H1 (cell line): ENCODE data around the gene HOXD12. TPM values are rescaled to one million over a fixed set of nuclear protein-coding genes. Genes with fewer than 3 reads are reported as not detected.

Source experiments
- CTCF ChIA-PET: fragments of 300-600 bp; sonication (Branson Sonifier 250); formaldehyde crosslinking; loops from one replicate; lab custom pipeline; 2021; ENCODE audit not compliant: partially characterized antibody; lab: Charles Lee
- POLR2A ChIA-PET: fragments of 300-600 bp; sonication (Branson Sonifier 250); formaldehyde crosslinking; loops from one replicate; lab custom pipeline; 2021; ENCODE audit warnings: inconsistent platforms; ENCODE audit not compliant: partially characterized antibody; lab: Charles Lee
- DNase-seq, 2 experiments: peaks; one replicate each; pipeline versions ENCODE4 v3.0.0 to v3.0.0-alpha.2; 2010 to 2022; ENCODE audit warnings: low spot score in 2 of 2, low read depth in 1 of 2, mixed read lengths in 1 of 2
- FAIRE-seq: peaks from 2 replicates; lab custom pipeline; 2011; peaks lifted over from hg19 to GRCh38; lab: Jason Lieb, UNC
- H2AFZ ChIP-seq: 2 replicates; pipeline ENCODE4 v1.8.1; 2012; ENCODE audit warnings: low read length, inconsistent platforms
- H2AK5ac ChIP-seq: 2 replicates; pipeline ENCODE4 v1.6.1; 2013; ENCODE audit warnings: low read depth, low read length
- H2BK120ac ChIP-seq: replicated peaks from 2 replicates; pipeline ENCODE3; 2013; ENCODE audit warnings: low read depth, low read length, inconsistent platforms
- H2BK12ac ChIP-seq: 2 replicates; pipeline ENCODE4 v1.6.1; 2013; ENCODE audit warnings: low read depth, low read length
- H2BK15ac ChIP-seq: 2 replicates; pipeline ENCODE4 v1.6.1; 2013; ENCODE audit warnings: low read length
- H2BK20ac ChIP-seq: 2 replicates; pipeline ENCODE4 v1.6.1; 2013; ENCODE audit warnings: low read length
- H2BK5ac ChIP-seq: 2 replicates; pipeline ENCODE4 v1.6.1; 2013; ENCODE audit warnings: low read depth, low read length
- H3K14ac ChIP-seq: 2 replicates; pipeline ENCODE4 v1.6.1; 2013; ENCODE audit warnings: inconsistent platforms; ENCODE audit not compliant: insufficient read length
- H3K18ac ChIP-seq: 2 replicates; pipeline ENCODE4 v1.6.1; 2013; ENCODE audit warnings: low read length; ENCODE audit errors: extremely low read depth
- H3K23ac ChIP-seq: 2 replicates; pipeline ENCODE4 v1.6.1; 2013; ENCODE audit warnings: inconsistent platforms; ENCODE audit not compliant: insufficient read length
- H3K23me2 ChIP-seq: 2 replicates; pipeline ENCODE4 v1.6.1; 2013; ENCODE audit warnings: low read depth, low read length
- H3K27ac ChIP-seq: 2 replicates; pipeline ENCODE4 v1.6.1; 2011; ENCODE audit warnings: low read depth, low read length, inconsistent platforms
- H3K27me3 ChIP-seq, 4 experiments: replicated peaks in 1 of 4; 1 replicate in 1 of 4; 2 replicates in 3 of 4; pipeline versions ENCODE4 v1.6.1 to v1.8.1; 2011 to 2013; ENCODE audit warnings: low read length in 3 of 4, mild to moderate bottlenecking in 3 of 4, inconsistent platforms in 2 of 4, mixed read lengths in 2 of 4, moderate library complexity in 1 of 4; ENCODE audit not compliant: control insufficient read depth in 3 of 4, insufficient read depth in 3 of 4; ENCODE audit errors: extremely low read depth in 1 of 4
- H3K36me3 ChIP-seq, 4 experiments: 2 replicates each; pipeline versions ENCODE4 v1.6.1 to v1.8.1; 2011 to 2013; ENCODE audit warnings: mild to moderate bottlenecking in 4 of 4, low read length in 3 of 4, moderate library complexity in 2 of 4, control low read depth in 1 of 4, inconsistent platforms in 1 of 4; ENCODE audit not compliant: insufficient read depth in 4 of 4, control insufficient read depth in 2 of 4
- H3K4ac ChIP-seq: replicated peaks from 2 replicates; pipeline ENCODE3; 2013; ENCODE audit warnings: low read length, low read depth, mixed read lengths, inconsistent platforms; ENCODE audit not compliant: insufficient read length
- H3K4me1 ChIP-seq, 4 experiments: replicated peaks in 1 of 4; 1 replicate in 1 of 4; 2 replicates in 3 of 4; pipeline versions ENCODE4 v1.6.1 to v1.8.1; 2011 to 2013; ENCODE audit warnings: low read length in 3 of 4, inconsistent platforms in 2 of 4, mixed read lengths in 1 of 4; ENCODE audit not compliant: insufficient read depth in 4 of 4, control insufficient read depth in 3 of 4
- H3K4me2 ChIP-seq, 2 experiments: 2 replicates each; pipeline versions ENCODE4 v1.6.1 to v1.8.1; 2011 to 2013; ENCODE audit warnings: low read depth in 2 of 2, low read length in 2 of 2, control low read depth in 1 of 2, inconsistent platforms in 1 of 2, mild to moderate bottlenecking in 1 of 2; ENCODE audit not compliant: insufficient read depth in 1 of 2
- H3K4me3 ChIP-seq, 4 experiments: fragments of 200-600, 300-600 bp in 1 of 4; sonication (generic), shearing (Covaris generic), sonication (Bioruptor Twin) in 1 of 4; 2 replicates each; pipeline versions ENCODE4 v1.5.1 to v1.8.1; 2011 to 2016; ENCODE audit warnings: low read length in 4 of 4, low read depth in 3 of 4, control low read depth in 2 of 4, inconsistent platforms in 2 of 4, mild to moderate bottlenecking in 2 of 4, mixed read lengths in 1 of 4, moderate library complexity in 1 of 4; ENCODE audit not compliant: insufficient read depth in 2 of 4; ENCODE audit errors: extremely low read depth in 1 of 4
- H3K56ac ChIP-seq: replicated peaks from 2 replicates; pipeline ENCODE3; 2013; ENCODE audit warnings: low read depth, mild to moderate bottlenecking, mixed read lengths, low read length, inconsistent platforms; ENCODE audit not compliant: insufficient read length
- H3K79me1 ChIP-seq: 2 replicates; pipeline ENCODE4 v1.6.1; 2013; ENCODE audit warnings: low read depth, low read length, control low read depth
- H3K79me2 ChIP-seq, 2 experiments: 2 replicates each; pipeline versions ENCODE4 v1.6.1 to v1.8.1; 2012 to 2013; ENCODE audit warnings: low read length in 2 of 2, mild to moderate bottlenecking in 2 of 2, inconsistent platforms in 1 of 2; ENCODE audit not compliant: insufficient read depth in 2 of 2, control insufficient read depth in 1 of 2
- H3K9ac ChIP-seq, 4 experiments: replicated peaks in 1 of 4; 1 replicate in 1 of 4; 2 replicates in 3 of 4; pipeline versions ENCODE4 v1.6.1 to v1.8.1; 2011 to 2013; ENCODE audit warnings: low read depth in 3 of 4, low read length in 3 of 4, control low read depth in 2 of 4, mild to moderate bottlenecking in 2 of 4, moderate library complexity in 2 of 4, inconsistent platforms in 1 of 4; ENCODE audit errors: extremely low read depth in 1 of 4
- H3K9me3 ChIP-seq, 2 experiments: 2 replicates each; pipeline versions ENCODE4 v1.6.1 to v1.8.1; 2012 to 2013; ENCODE audit warnings: mild to moderate bottlenecking in 2 of 2, moderate library complexity in 2 of 2, control low read depth in 1 of 2, inconsistent platforms in 1 of 2, low read depth in 1 of 2, low read length in 1 of 2, mixed read lengths in 1 of 2; ENCODE audit not compliant: insufficient read depth in 2 of 2
- H4K20me1 ChIP-seq, 2 experiments: replicated peaks in 1 of 2; 2 replicates each; pipeline versions ENCODE3 to v1.8.1; 2011 to 2013; ENCODE audit warnings: inconsistent platforms in 2 of 2, low read length in 2 of 2, mild to moderate bottlenecking in 1 of 2; ENCODE audit not compliant: insufficient read depth in 2 of 2, control insufficient read depth in 1 of 2
- H4K5ac ChIP-seq: 2 replicates; pipeline ENCODE4 v1.6.1; 2013; ENCODE audit warnings: low read length, low read depth, mixed read lengths, inconsistent platforms; ENCODE audit not compliant: insufficient read length
- H4K8ac ChIP-seq: 2 replicates; pipeline ENCODE4 v1.8.0; 2013; ENCODE audit warnings: mild to moderate bottlenecking, moderate library complexity, low read length, inconsistent platforms; ENCODE audit not compliant: insufficient read depth; ENCODE audit errors: extremely low read depth
- H4K91ac ChIP-seq: replicated peaks from 2 replicates; pipeline ENCODE3; 2013; ENCODE audit warnings: low read length, mixed read lengths, inconsistent platforms; ENCODE audit not compliant: insufficient read length
- CBX8 ChIP-seq: fragments of 300-800, 300-1000 bp; sonication (generic); IDR thresholded peaks from 2 replicates; pipeline ENCODE4 v1.7.1; 2016; ENCODE audit warnings: low read depth, low read length, borderline replicate concordance
- NANOG ChIP-seq: IDR thresholded peaks from 2 replicates; pipeline ENCODE4 v1.6.1; 2011; ENCODE audit warnings: low read length, low read depth, mild to moderate bottlenecking, inconsistent platforms; ENCODE audit not compliant: insufficient read depth, poor library complexity, severe bottlenecking
- WGBS, 2 experiments: shearing (Covaris generic) in 1 of 2; methylation state at CpG; one replicate each; pipeline versions ENCODE4 v1.1.6 to v1.1.7; 2013 to 2015; ENCODE audit warnings: low lambda C conversion rate in 2 of 2, mixed read lengths in 2 of 2, inconsistent platforms in 1 of 2, low coverage in 1 of 2, missing lambda C conversion rate in 1 of 2; ENCODE audit not compliant: insufficient replicate concordance in 2 of 2, insufficient coverage in 1 of 2, insufficient read length in 1 of 2; ENCODE audit errors: extremely low coverage in 1 of 2, missing lambda C conversion rate in 1 of 2; 5-methylcytosine and 5-hydroxymethylcytosine counted together
- polyA plus RNA-seq, 7 experiments: library from polyadenylated mRNA; depleted of rRNA in 3 of 7; stranded (reverse) in 5 of 7; unstranded in 2 of 7; fragments of >200 nt in 5 of 7; fragments of 200-250 nt in 2 of 7; gene quantifications; 1 replicate in 5 of 7; 2 replicates in 1 of 7; 4 replicates in 1 of 7; pipeline versions ENCODE4 v1.2.1 to v1.2.3, GENCODE V29; 2011 to 2013; ENCODE audit warnings: missing spikeins in 2 of 7, mixed read lengths in 2 of 7
- total RNA-seq: library from RNA; stranded (reverse); fragmentation: NEBNext Ultra II Directional; extraction: Animal tissue kit (Norgen Biotek cat#: 25700); gene quantifications from 2 replicates; pipeline ENCODE4 v1.2.1, GENCODE V29; 2021

HOXD12 gene
- total and polyA plus RNA-seq, 2 of the 8 experiments (the other 6 are each of a cell fraction or from before 2014, with no cell fraction given) = not detected

DNA sequence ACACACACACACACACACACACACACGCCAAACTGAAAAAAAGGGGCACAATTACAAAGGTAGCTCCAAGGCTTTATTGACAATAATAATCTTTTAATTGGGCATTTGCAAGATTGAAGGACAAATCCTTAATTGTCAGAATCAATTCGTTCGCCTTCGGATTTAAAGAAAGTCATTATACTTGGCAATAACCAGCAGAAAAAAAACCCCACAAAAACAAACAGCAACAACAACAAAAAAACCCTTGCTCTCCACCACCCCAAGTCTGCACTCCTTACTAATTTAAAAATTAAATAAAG is 28.1 kb downstream of the HOXD12 start:
- no peak overlapping the region for H2AK5ac ChIP-seq
- H3K56ac ChIP-seq = no peak overlapping the region
- H3K27me3 ChIP-seq = peaks cover 94 to 100% (median 98%) of the 10 kb centered on the region in 4 experiments
- no peak overlapping the region for H3K4ac ChIP-seq
- H3K4me3 ChIP-seq = no peak overlapping the region
- H4K20me1 ChIP-seq = peaks cover 18 to 25% of the 10 kb centered on the region in 2 experiments
- no peak overlapping the region for H3K9ac ChIP-seq
- no peak overlapping the region for H2BK20ac ChIP-seq
- no peak for TF ChIP-seq NANOG
- TF ChIP-seq CBX8 = peak; percentile 76; the same call in 1 of the 2 replicates
- H3K79me1 ChIP-seq = no peaks in the 10 kb centered on the region
- DNase-seq = no peak
- H3K4me1 ChIP-seq = peaks cover 0 to 11% (median 7%) of the 10 kb centered on the region in 4 experiments; a peak in 6 of 7 replicates
- H3K14ac ChIP-seq = no peak overlapping the region
- WGBS, 2 experiments = 34% methylated on average over 4 of the region's 4 CpGs; no CpG with 5 or more reads in 1 of the 2 experiments
- H4K8ac ChIP-seq = no peak overlapping the region
- H3K4me2 ChIP-seq = peak overlapping the region in 1 of 2 experiments; percentile 70; a peak in 1 of 4 replicates
- H3K18ac ChIP-seq = no peak overlapping the region
- no peak overlapping the region for H2BK5ac ChIP-seq
- peaks cover 0 to 19% (median 0%) of the 10 kb centered on the region in 4 experiments; a peak in 1 of 8 replicates for H3K36me3 ChIP-seq
- no peak overlapping the region for H3K27ac ChIP-seq
- no peak overlapping the region for H4K5ac ChIP-seq
- H2BK15ac ChIP-seq = no peak overlapping the region
- no peak overlapping the region for H3K23ac ChIP-seq
- ChIA-PET POLR2A (no interaction called here), CTCF (interaction anchor here (0.6 to 6.2 kb wide), 32 partner anchors 11 to 1548 kb away, joined by 3 to 72 read pairs (median 5); partner anchors contain the start of gene HOXD10)
- no peak overlapping the region for H2BK12ac ChIP-seq
- no peak for FAIRE-seq
- no peak overlapping the region for H2AFZ ChIP-seq
- peaks cover under 1% of the 10 kb centered on the region; the same call in 1 of the 2 replicates for H3K23me2 ChIP-seq
- no peak overlapping the region for H2BK120ac ChIP-seq
- H3K9me3 ChIP-seq = no peaks in the 10 kb centered on the region; a peak in 1 of 4 replicates
- no peak overlapping the region for H4K91ac ChIP-seq
- no peaks in the 10 kb centered on the region for H3K79me2 ChIP-seq
